ENCODE data around the gene PSME3IP1.

- TF ChIP-seq POLR2A (IDR thresholded peaks at IDR 0.05; ENCODE audit: extremely low read depth, insufficient read length) (no peak), CTCF (IDR thresholded peaks at IDR 0.05; ENCODE audit: low read depth, low read length) (no peak), MAX (IDR thresholded peaks at IDR 0.05; ENCODE audit: low read depth, low read length) (no peak), MYC (IDR thresholded peaks at IDR 0.05; ENCODE audit: low read depth, low read length) (no peak)
Observed at GRCh38 chr16:57213462-57213861, 27.6 kb upstream of the PSME3IP1 start.

Data from NB4 (cell line).